Loucy (cell line): ENCODE data around the gene RPTOR.

Experiments
- H2AFZ ChIP-seq: fragments of 200-600 bp; sonication (generic); 2 replicates; pipeline ENCODE4 v1.6.0; 2016; ENCODE audit warnings: antibody characterized with exemption, mild to moderate bottlenecking, low read length, moderate library complexity
- H3F3A ChIP-seq: fragments of 200-600 bp; 2 replicates; pipeline ENCODE4 v1.6.0; 2016; ENCODE audit warnings: antibody characterized with exemption, low read depth, mild to moderate bottlenecking
- H3K27me3 ChIP-seq: fragments of 200-600 bp; sonication (generic); 2 replicates; pipeline ENCODE4 v1.6.1; 2014; ENCODE audit warnings: low read length, mild to moderate bottlenecking; ENCODE audit not compliant: insufficient read depth, poor library complexity, severe bottlenecking
- H3K36me3 ChIP-seq: fragments of 200-600 bp; sonication (generic); 2 replicates; pipeline ENCODE4 v1.6.1; 2016; ENCODE audit warnings: low read length; ENCODE audit not compliant: insufficient read depth
- H3K4me1 ChIP-seq: fragments of 200-600 bp; sonication (generic); 2 replicates; pipeline ENCODE4 v1.5.1; 2014; ENCODE audit warnings: low read length, mild to moderate bottlenecking; ENCODE audit not compliant: insufficient read depth, poor library complexity, severe bottlenecking
- H3K4me2 ChIP-seq: fragments of 200-600 bp; sonication (generic); 2 replicates; pipeline ENCODE4 v1.6.0; 2014; ENCODE audit warnings: antibody characterized with exemption, low read length, low read depth, mild to moderate bottlenecking; ENCODE audit not compliant: poor library complexity, severe bottlenecking
- H3K4me3 ChIP-seq: fragments of 200-600 bp; sonication (generic); 2 replicates; pipeline ENCODE4 v1.5.1; 2014; ENCODE audit warnings: low read length, mild to moderate bottlenecking, mixed read lengths; ENCODE audit not compliant: poor library complexity, severe bottlenecking
- H3K79me2 ChIP-seq: fragments of 200-600 bp; sonication (generic); 2 replicates; pipeline ENCODE4 v1.6.1; 2014; ENCODE audit warnings: low read length; ENCODE audit not compliant: insufficient read depth
- H3K9ac ChIP-seq: fragments of 200-600 bp; sonication (generic); 2 replicates; pipeline ENCODE4 v1.6.0; 2014; ENCODE audit warnings: mild to moderate bottlenecking, low read depth, low read length, moderate library complexity; ENCODE audit not compliant: poor library complexity, severe bottlenecking
- H3K9me2 ChIP-seq: fragments of 200-600 bp; sonication (generic); replicated peaks from 2 replicates; pipeline ENCODE4 v1.6.1; 2016; ENCODE audit warnings: low read depth, low read length, mixed read lengths
- H3K9me3 ChIP-seq: fragments of 200-600 bp; sonication (generic); 2 replicates; pipeline ENCODE4 v1.6.1; 2014; ENCODE audit warnings: mild to moderate bottlenecking, antibody characterized with exemption, low read length, low read depth; ENCODE audit not compliant: insufficient read depth
- H4K20me1 ChIP-seq: fragments of 200-600 bp; sonication (generic); 2 replicates; pipeline ENCODE4 v1.6.0; 2014; ENCODE audit warnings: antibody characterized with exemption, low read length, mild to moderate bottlenecking; ENCODE audit not compliant: insufficient read depth, poor library complexity, severe bottlenecking
- CTCF ChIP-seq: fragments of 200-600 bp; sonication (generic); conservative IDR thresholded peaks from 2 replicates; pipeline ENCODE4 v1.5.1; 2014; ENCODE audit warnings: mild to moderate bottlenecking, antibody characterized with exemption, low read length
- EZH2phosphoT487 ChIP-seq: fragments of 200-600 bp; IDR thresholded peaks from 2 replicates; pipeline ENCODE4 v1.6.1; 2018; ENCODE audit warnings: antibody characterized with exemption, mild to moderate bottlenecking, moderate library complexity, borderline replicate concordance

The RPTOR gene

GRCh38 chr17:80856863-80857755 lies 312.5 kb downstream of the RPTOR start:
- no peak for TF ChIP-seq EZH2phosphoT487
- no peak for TF ChIP-seq CTCF

GRCh38 chr17:80857756-80858171 lies 313.1 kb downstream of the RPTOR start:
- Histone ChIP-seq H3K9me2 (no peaks in the 10 kb centered on the region), H3K9ac (no peak overlapping the region), H3K79me2 (no peaks in the 10 kb centered on the region), H3K4me2 (no peak overlapping the region), H4K20me1 (no peaks in the 10 kb centered on the region), H3K4me3 (no peak overlapping the region), H3K27me3 (no peaks in the 10 kb centered on the region), H3K9me3 (no peaks in the 10 kb centered on the region), H3F3A (no peaks in the 10 kb centered on the region), H3K4me1 (peaks cover 29% of the 10 kb centered on the region), H3K36me3 (peaks cover 7% of the 10 kb centered on the region; the same call in 1 of the 2 replicates), H2AFZ (no peak overlapping the region)
- TF ChIP-seq EZH2phosphoT487 = no peak
- no peak for TF ChIP-seq CTCF

More at GRCh38 chr17:80856863-80857755, 312.5 kb downstream of the RPTOR start:
- H2AFZ ChIP-seq = no peak overlapping the region
- H3K4me2 ChIP-seq = peak overlapping the region; percentile 26
- H3K9me2 ChIP-seq = no peaks in the 10 kb centered on the region
- H3K9ac ChIP-seq = peak overlapping the region; percentile 13
- no peak overlapping the region for H3K4me3 ChIP-seq
- no peaks in the 10 kb centered on the region for H3K79me2 ChIP-seq
- peaks cover 27% of the 10 kb centered on the region for H3K4me1 ChIP-seq
- no peaks in the 10 kb centered on the region for H4K20me1 ChIP-seq
- H3K27me3 ChIP-seq = no peaks in the 10 kb centered on the region
- H3K9me3 ChIP-seq = no peaks in the 10 kb centered on the region
- no peaks in the 10 kb centered on the region for H3F3A ChIP-seq
- H3K36me3 ChIP-seq = peaks cover 7% of the 10 kb centered on the region; the same call in 1 of the 2 replicates

- Histone ChIP-seq H3K9ac (no peak overlapping the region), H3K27me3 (no peaks in the 10 kb centered on the region), H2AFZ (no peak overlapping the region), H4K20me1 (no peaks in the 10 kb centered on the region), H3K79me2 (no peaks in the 10 kb centered on the region), H3K9me3 (no peaks in the 10 kb centered on the region), H3K4me2 (no peak overlapping the region), H3K4me1 (peaks cover 29% of the 10 kb centered on the region), H3K36me3 (peaks cover 7% of the 10 kb centered on the region; the same call in 1 of the 2 replicates), H3F3A (no peaks in the 10 kb centered on the region), H3K9me2 (no peaks in the 10 kb centered on the region), H3K4me3 (no peak overlapping the region)
- no peak for TF ChIP-seq EZH2phosphoT487
- TF ChIP-seq CTCF = no peak
These were observed 313.8 kb downstream of the RPTOR start for GRCh38 chr17:80858301-80859001.
